ENCODE measurements around the gene SRRM2.

SRRM2 gene

DNA sequence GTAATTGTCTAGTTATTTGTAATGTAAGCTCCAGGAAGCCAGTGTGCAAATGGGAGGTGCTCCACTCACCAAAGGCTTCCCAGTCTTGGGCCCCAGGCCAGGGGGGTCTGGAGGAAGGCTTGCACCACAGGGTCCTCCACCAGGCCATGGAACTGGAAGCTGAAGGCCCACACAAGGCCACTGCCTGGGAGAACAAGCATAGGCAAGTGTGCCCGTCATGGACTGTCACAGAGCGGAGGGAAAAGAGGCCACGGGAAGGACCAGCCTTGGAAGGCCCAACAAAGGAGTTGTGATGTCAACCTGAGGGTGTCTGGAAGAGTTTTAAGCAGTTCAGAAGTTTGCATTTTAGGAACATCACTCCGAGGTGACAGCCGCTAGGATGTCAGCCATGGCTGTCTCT lies 3.0 kb upstream of the SRRM2 start:
- TF ChIP-seq, protein P1, sequence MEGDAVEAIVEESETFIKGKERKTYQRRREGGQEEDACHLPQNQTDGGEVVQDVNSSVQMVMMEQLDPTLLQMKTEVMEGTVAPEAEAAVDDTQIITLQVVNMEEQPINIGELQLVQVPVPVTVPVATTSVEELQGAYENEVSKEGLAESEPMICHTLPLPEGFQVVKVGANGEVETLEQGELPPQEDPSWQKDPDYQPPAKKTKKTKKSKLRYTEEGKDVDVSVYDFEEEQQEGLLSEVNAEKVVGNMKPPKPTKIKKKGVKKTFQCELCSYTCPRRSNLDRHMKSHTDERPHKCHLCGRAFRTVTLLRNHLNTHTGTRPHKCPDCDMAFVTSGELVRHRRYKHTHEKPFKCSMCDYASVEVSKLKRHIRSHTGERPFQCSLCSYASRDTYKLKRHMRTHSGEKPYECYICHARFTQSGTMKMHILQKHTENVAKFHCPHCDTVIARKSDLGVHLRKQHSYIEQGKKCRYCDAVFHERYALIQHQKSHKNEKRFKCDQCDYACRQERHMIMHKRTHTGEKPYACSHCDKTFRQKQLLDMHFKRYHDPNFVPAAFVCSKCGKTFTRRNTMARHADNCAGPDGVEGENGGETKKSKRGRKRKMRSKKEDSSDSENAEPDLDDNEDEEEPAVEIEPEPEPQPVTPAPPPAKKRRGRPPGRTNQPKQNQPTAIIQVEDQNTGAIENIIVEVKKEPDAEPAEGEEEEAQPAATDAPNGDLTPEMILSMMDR (IDR thresholded peaks at IDR 0.05; ENCODE audit: low read depth, low read length): no peak
- no peak for TF ChIP-seq EZH2phosphoT487 (IDR thresholded peaks at IDR 0.05; ENCODE audit: low read depth)
- H2AFZ ChIP-seq (ENCODE audit: low read depth, low read length): no peak overlapping the region
- no peaks in the 10 kb centered on the region for H3K27me3 ChIP-seq (ENCODE audit: low read depth, low read length)
- no peaks in the 10 kb centered on the region for H3K9me3 ChIP-seq (ENCODE audit: insufficient read depth, low read length)
- no peak overlapping the region for H3K4me3 ChIP-seq (ENCODE audit: low read length)
- H3K4me2 ChIP-seq (ENCODE audit: low read length): no peak overlapping the region
- no peak overlapping the region for H3K9ac ChIP-seq (ENCODE audit: low read length)
- peaks cover 23% of the 10 kb centered on the region for H3K36me3 ChIP-seq (replicated peaks; ENCODE audit: low read depth, low read length)
- no peak overlapping the region for H3K27ac ChIP-seq (ENCODE audit: low read length)
- peaks cover 15% of the 10 kb centered on the region for H4K20me1 ChIP-seq (ENCODE audit: insufficient read depth, low read length)
- peaks cover 40% of the 10 kb centered on the region for H3K79me2 ChIP-seq (ENCODE audit: low read length)
- peaks cover 15% of the 10 kb centered on the region for H3K4me1 ChIP-seq (ENCODE audit: low read length)

DNA sequence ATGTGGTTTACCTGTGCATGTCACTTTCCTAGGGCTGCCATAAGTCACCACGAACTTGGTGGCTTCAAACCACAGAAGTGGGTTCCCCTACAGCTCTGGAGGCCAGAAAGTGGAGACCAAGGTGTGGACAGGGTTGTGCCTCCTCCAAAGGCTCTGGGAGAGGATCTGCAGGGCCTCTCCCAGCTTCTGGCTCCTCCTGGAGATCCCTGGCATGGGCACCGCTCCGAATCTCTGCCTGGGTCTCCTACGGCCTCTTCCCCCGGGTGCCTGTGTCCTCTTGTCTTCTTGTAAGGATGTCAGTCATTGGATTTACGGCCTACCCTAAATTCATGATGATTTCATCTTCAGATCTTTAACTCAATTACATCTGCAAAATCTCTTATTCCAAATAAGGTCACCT lies 2.5 kb upstream of the SRRM2 start:
- Histone ChIP-seq H3K79me2 (ENCODE audit: low read length) (peaks cover 44% of the 10 kb centered on the region), H3K27ac (ENCODE audit: low read length) (no peak overlapping the region), H3K4me3 (ENCODE audit: low read length) (no peak overlapping the region), H3K9me3 (ENCODE audit: insufficient read depth, low read length) (no peaks in the 10 kb centered on the region), H3K4me2 (ENCODE audit: low read length) (no peak overlapping the region), H4K20me1 (ENCODE audit: insufficient read depth, low read length) (peaks cover 19% of the 10 kb centered on the region), H2AFZ (ENCODE audit: low read depth, low read length) (no peak overlapping the region), H3K36me3 (replicated peaks; ENCODE audit: low read depth, low read length) (peaks cover 28% of the 10 kb centered on the region), H3K9ac (ENCODE audit: low read length) (no peak overlapping the region), H3K4me1 (ENCODE audit: low read length) (peaks cover 19% of the 10 kb centered on the region), H3K27me3 (ENCODE audit: low read depth, low read length) (no peaks in the 10 kb centered on the region)
- no peak for TF ChIP-seq EZH2phosphoT487 (IDR thresholded peaks at IDR 0.05; ENCODE audit: low read depth)
- TF ChIP-seq, protein P1 (IDR thresholded peaks at IDR 0.05; ENCODE audit: low read depth, low read length): no peak

DNA sequence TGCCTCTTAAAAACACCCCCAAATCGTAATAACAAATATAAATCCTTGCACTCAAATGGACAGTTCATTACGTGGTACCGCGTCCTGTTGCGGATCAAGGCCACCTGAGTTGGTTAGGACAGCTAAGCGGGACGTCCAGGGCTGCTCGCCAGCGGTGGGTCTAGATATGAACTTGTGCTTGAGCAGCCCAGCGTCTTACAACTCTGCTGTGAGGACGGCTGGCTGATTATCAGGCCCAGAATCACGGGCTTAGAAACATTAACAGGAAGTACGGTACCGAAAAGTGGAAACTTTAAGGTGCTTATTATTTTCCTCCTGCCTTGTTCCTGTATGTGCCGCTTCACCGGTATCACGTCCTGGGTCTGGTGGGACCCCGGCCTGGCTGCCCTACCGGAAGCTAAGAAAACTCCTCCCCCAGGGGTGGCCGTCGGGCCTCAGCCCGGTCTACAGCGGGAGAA lies 832 bp upstream of the SRRM2 start:
- H3K4me3 ChIP-seq (ENCODE audit: low read length): peak overlapping the region; percentile 99
- peak overlapping the region; percentile 97 for H3K4me2 ChIP-seq (ENCODE audit: low read length)
- peak overlapping the region; percentile 92 for H3K27ac ChIP-seq (ENCODE audit: low read length)
- H3K27me3 ChIP-seq (ENCODE audit: low read depth, low read length): no peaks in the 10 kb centered on the region
- no peaks in the 10 kb centered on the region for H3K9me3 ChIP-seq (ENCODE audit: insufficient read depth, low read length)
- H3K79me2 ChIP-seq (ENCODE audit: low read length): peaks cover 61% of the 10 kb centered on the region
- H3K9ac ChIP-seq (ENCODE audit: low read length): peak overlapping the region; percentile 98
- peak overlapping the region; percentile 32; the same call in 1 of the 2 replicates for H2AFZ ChIP-seq (ENCODE audit: low read depth, low read length)
- H4K20me1 ChIP-seq (ENCODE audit: insufficient read depth, low read length): peaks cover 36% of the 10 kb centered on the region
- TF ChIP-seq EZH2phosphoT487 (IDR thresholded peaks at IDR 0.05; ENCODE audit: low read depth): no peak
- TF ChIP-seq, protein P1 (IDR thresholded peaks at IDR 0.05; ENCODE audit: low read depth, low read length): no peak
- peaks cover 36% of the 10 kb centered on the region for H3K4me1 ChIP-seq (ENCODE audit: low read length)
- peaks cover 43% of the 10 kb centered on the region for H3K36me3 ChIP-seq (replicated peaks; ENCODE audit: low read depth, low read length)

DNA sequence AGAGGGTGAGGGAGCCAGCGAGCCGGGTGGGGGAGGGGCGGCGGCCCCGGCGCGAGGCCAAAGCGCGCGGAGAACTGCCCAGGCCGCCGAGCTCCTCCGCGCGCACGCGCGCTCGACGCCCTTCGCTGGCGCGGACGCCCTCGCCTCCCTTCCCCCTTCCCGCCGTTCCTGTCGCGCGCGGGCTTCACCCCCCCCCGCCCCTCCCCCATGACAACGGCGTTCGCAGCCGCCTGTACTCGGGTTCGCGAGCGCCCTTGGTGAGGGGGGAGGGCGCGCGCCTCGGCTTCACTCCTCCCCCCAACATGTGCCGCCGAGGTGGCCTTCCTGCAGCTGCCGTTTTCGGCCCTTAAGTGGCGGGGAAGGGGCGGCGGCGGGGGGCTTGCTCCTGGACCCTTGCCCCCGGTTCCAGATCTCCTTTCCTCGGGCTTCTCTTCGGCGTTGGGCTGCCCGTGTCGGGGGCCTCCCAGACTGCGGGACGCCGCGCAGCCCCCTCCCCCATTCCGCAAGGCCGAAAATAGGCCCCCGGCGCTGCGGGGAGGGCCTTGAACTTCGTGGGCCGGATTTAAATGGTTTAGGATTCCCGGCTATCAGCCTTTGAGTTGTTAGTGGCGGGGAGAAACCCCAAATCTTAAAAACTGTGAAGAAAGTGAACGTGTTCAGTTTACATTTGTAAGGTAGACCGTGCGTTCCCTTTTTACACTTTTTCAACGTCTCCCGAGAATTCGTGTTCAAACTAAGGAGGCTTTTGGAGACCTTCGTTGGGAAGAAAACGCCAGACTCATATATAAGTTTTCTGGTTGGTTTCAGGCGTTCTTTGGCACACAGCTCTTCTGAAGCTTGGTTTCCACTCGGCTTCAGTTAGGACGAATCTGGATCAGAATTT lies 653 bp downstream of the SRRM2 start:
- Histone ChIP-seq H3K79me2 (ENCODE audit: low read length) (peaks cover 76% of the 10 kb centered on the region), H3K4me3 (ENCODE audit: low read length) (peak overlapping the region; percentile 99), H3K4me1 (ENCODE audit: low read length) (peaks cover 37% of the 10 kb centered on the region), H3K27me3 (ENCODE audit: low read depth, low read length) (no peaks in the 10 kb centered on the region), H3K4me2 (ENCODE audit: low read length) (peak overlapping the region; percentile 99), H3K27ac (ENCODE audit: low read length) (peak overlapping the region; percentile 92), H2AFZ (ENCODE audit: low read depth, low read length) (no peak overlapping the region), H3K36me3 (replicated peaks; ENCODE audit: low read depth, low read length) (peaks cover 57% of the 10 kb centered on the region), H3K9ac (ENCODE audit: low read length) (peak overlapping the region; percentile 98), H4K20me1 (ENCODE audit: insufficient read depth, low read length) (peaks cover 51% of the 10 kb centered on the region), H3K9me3 (ENCODE audit: insufficient read depth, low read length) (no peaks in the 10 kb centered on the region)
- TF ChIP-seq, protein P1 (IDR thresholded peaks at IDR 0.05; ENCODE audit: low read depth, low read length): no peak
- no peak for TF ChIP-seq EZH2phosphoT487 (IDR thresholded peaks at IDR 0.05; ENCODE audit: low read depth)
